ENCODE data around the gene CDC37L1. TPM values are rescaled to one million over a fixed set of nuclear protein-coding genes. Genes with fewer than 3 reads are reported as not detected.

Gene CDC37L1
- total and polyA plus RNA-seq, 9 of the 15 experiments (the other 6 are each of a cell fraction or from before 2014, with no cell fraction given): 1.5 to 7.9 (median 6.0) TPM

- peak overlapping the region; percentile 89 for H2AFZ ChIP-seq (ENCODE audit: low read depth, low read length)
- intact Hi-C loops (cut with micrococcal nuclease): loop anchor here (2.0 to 10.0 kb wide), 3 partner anchors 63 to 356 kb away; partner anchors contain the start of genes CDC37L1 and PLPP6
Observed at GRCh38 chr9:4740388-4740637, 60.9 kb downstream of the CDC37L1 start.

More at GRCh38 chr9:4740388-4740637, 60.9 kb downstream of the CDC37L1 start:
- Histone ChIP-seq H4K20me1 (replicated peaks; ENCODE audit: control insufficient read depth, insufficient read depth, low read length) (no peaks in the 10 kb centered on the region), H3K27me3 (ENCODE audit: control insufficient read depth in 2 of 2, insufficient read depth in 2 of 2, low read length in 2 of 2) (no peaks in the 10 kb centered on the region), H3K4me2 (ENCODE audit: insufficient read depth, low read length) (peak overlapping the region; percentile 83), H3K4me1 (replicated peaks in 1 of 2; ENCODE audit: control insufficient read depth in 2 of 2, insufficient read depth in 2 of 2, low read length in 2 of 2) (peaks cover 9 to 23% of the 10 kb centered on the region in 2 experiments; a peak in 4 of 5 replicates), H3K79me2 (ENCODE audit: control insufficient read depth, insufficient read depth, low read length) (peaks cover 61% of the 10 kb centered on the region), H3K9me1 (ENCODE audit: control insufficient read depth, insufficient read depth, low read length) (no peaks in the 10 kb centered on the region), H3K27ac (ENCODE audit: extremely low read depth, low read depth, low read length) (peak overlapping the region; percentile 85), H3K36me3 (ENCODE audit: control insufficient read depth, insufficient read depth, low read length) (peaks cover 10% of the 10 kb centered on the region; the same call in 1 of the 3 replicates), H3K4me3 (peak overlapping the region; percentile 89), H3K9me3 (replicated peaks; ENCODE audit: control insufficient read depth, insufficient read depth, low read depth, low read length) (no peaks in the 10 kb centered on the region), H3K9ac (ENCODE audit: insufficient read depth in 1 of 2, low read depth in 2 of 2, low read length in 2 of 2) (peak overlapping the region; percentile 84 to 96)
- in situ Hi-C loops (cut with MboI): loop anchor here (25.0 kb wide), 1 partner anchor 697 kb away; the partner anchor contains the start of gene PLGRKT
- BruUV-seq (replicated peaks): no TSS peak
- peak; percentile 26 for FAIRE-seq
- TF ChIP-seq CC2D1A (IDR thresholded peaks at IDR 0.05) (no peak), E2F3 (CRISPR knock-in tag; IDR thresholded peaks at IDR 0.05) (no peak), ZFP1 (CRISPR knock-in tag; IDR thresholded peaks at IDR 0.05) (no peak), ZNF668 (CRISPR knock-in tag; IDR thresholded peaks at IDR 0.05) (no peak), PHB (CRISPR knock-in tag; IDR thresholded peaks at IDR 0.05) (no peak), ELF2 (CRISPR knock-in tag; IDR thresholded peaks at IDR 0.05) (no peak), MAX (CRISPR knock-in tag; IDR thresholded peaks at IDR 0.05) (no peak), USF1 (CRISPR knock-in tag; IDR thresholded peaks at IDR 0.05) (no peak), TSC22D4 (tag; IDR thresholded peaks at IDR 0.05) (no peak), CBX2 (IDR thresholded peaks at IDR 0.05; ENCODE audit: insufficient read depth, low read length, poor library complexity, severe bottlenecking) (no peak), ZZZ3 (IDR thresholded peaks at IDR 0.05) (no peak), ZNF274 (IDR thresholded peaks at IDR 0.05; ENCODE audit: borderline replicate concordance, low read depth, low read length) (no peak), CREB1 (IDR thresholded peaks at IDR 0.05) (no peak), CREB1 (CRISPR knock-in tag; IDR thresholded peaks at IDR 0.05) (no peak), ZNF165 (CRISPR knock-in tag; IDR thresholded peaks at IDR 0.05; ENCODE audit: borderline replicate concordance) (no peak), RBM17 (IDR thresholded peaks at IDR 0.05; ENCODE audit: borderline replicate concordance, low read depth, low read length) (no peak), HNRNPLL (IDR thresholded peaks at IDR 0.05; ENCODE audit: low read depth, low read length, poor library complexity, severe bottlenecking) (no peak), SUPT5H (IDR thresholded peaks at IDR 0.05) (no peak), ZBED1 (IDR thresholded peaks at IDR 0.05) (no peak)
- TF ChIP-seq, protein P1, sequence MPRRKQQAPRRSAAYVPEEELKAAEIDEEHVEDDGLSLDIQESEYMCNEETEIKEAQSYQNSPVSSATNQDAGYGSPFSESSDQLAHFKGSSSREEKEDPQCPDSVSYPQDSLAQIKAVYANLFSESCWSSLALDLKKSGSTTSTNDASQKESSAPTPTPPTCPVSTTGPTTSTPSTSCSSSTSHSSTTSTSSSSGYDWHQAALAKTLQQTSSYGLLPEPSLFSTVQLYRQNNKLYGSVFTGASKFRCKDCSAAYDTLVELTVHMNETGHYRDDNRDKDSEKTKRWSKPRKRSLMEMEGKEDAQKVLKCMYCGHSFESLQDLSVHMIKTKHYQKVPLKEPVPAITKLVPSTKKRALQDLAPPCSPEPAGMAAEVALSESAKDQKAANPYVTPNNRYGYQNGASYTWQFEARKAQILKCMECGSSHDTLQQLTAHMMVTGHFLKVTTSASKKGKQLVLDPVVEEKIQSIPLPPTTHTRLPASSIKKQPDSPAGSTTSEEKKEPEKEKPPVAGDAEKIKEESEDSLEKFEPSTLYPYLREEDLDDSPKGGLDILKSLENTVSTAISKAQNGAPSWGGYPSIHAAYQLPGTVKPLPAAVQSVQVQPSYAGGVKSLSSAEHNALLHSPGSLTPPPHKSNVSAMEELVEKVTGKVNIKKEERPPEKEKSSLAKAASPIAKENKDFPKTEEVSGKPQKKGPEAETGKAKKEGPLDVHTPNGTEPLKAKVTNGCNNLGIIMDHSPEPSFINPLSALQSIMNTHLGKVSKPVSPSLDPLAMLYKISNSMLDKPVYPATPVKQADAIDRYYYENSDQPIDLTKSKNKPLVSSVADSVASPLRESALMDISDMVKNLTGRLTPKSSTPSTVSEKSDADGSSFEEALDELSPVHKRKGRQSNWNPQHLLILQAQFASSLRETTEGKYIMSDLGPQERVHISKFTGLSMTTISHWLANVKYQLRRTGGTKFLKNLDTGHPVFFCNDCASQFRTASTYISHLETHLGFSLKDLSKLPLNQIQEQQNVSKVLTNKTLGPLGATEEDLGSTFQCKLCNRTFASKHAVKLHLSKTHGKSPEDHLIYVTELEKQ (CRISPR knock-in tag; IDR thresholded peaks at IDR 0.05): no peak
- TF ChIP-seq, protein P2, sequence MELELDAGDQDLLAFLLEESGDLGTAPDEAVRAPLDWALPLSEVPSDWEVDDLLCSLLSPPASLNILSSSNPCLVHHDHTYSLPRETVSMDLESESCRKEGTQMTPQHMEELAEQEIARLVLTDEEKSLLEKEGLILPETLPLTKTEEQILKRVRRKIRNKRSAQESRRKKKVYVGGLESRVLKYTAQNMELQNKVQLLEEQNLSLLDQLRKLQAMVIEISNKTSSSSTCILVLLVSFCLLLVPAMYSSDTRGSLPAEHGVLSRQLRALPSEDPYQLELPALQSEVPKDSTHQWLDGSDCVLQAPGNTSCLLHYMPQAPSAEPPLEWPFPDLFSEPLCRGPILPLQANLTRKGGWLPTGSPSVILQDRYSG (tag; conservative IDR thresholded peaks at IDR 0.05; ENCODE audit: low read depth): no peak
- ChIA-PET POLR2A (interaction anchor here (0.6 to 1.6 kb wide), 2 partner anchors 8 to 64 kb away, joined by 3 to 4 read pairs; no protein-coding TSS in a partner anchor), CTCF (ENCODE audit: low intra/inter-chr PET ratio) (no interaction called here)
- WGBS (ENCODE audit: insufficient coverage, low coverage, missing lambda C conversion rate): 0% methylated on average over 4 of the region's 4 CpGs
- no peak for ATAC-seq
- DNase-seq (ENCODE audit: extremely low read depth in 1 of 4, low spot score in 3 of 4): no peak
